WI38 (cell line): ENCODE results near the gene CDKAL1.

Experiments used
- H3K4me3 ChIP-seq: 2 replicates; pipeline ENCODE4 v1.5.1; 2011; ENCODE audit warnings: low read depth, mild to moderate bottlenecking, control low read depth, low read length
- CTCF ChIP-seq: IDR thresholded peaks from 2 replicates; pipeline ENCODE4 v1.5.1; 2012; ENCODE audit warnings: low read depth, mild to moderate bottlenecking, control low read depth, low read length

The CDKAL1 gene

GRCh38 chr6:20710341-20710740 is 176.1 kb downstream of the CDKAL1 start:
- TF ChIP-seq CTCF: no peak
- no peak overlapping the region for H3K4me3 ChIP-seq

- no peak overlapping the region for H3K4me3 ChIP-seq
- TF ChIP-seq CTCF: no peak
Measured at GRCh38 chr6:20711518-20711917, 177.3 kb downstream of the CDKAL1 start.

DNA sequence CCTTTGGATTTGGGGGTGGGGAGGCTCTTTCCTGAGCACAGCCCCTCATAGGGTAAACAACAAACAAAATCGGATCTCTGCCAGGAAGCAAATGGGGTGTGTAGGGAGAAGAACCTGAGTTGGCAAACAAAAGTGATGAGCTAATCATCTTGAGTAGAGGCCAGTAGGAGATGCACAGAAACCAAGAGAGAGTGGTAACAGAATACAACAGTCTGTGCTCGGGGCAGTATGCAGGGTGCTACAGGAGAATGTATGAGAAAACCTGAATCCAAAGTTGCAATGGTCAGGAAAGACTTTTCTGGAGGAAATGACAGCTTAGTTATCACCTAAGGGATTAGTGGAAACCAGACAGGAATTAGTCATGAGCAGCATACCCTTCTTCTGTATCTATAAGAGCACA is 177.8 kb downstream of the CDKAL1 start:
- no peak overlapping the region for H3K4me3 ChIP-seq
- no peak for TF ChIP-seq CTCF

GRCh38 chr6:20715135-20715806 is 181.0 kb downstream of the CDKAL1 start:
- no peak for TF ChIP-seq CTCF
- H3K4me3 ChIP-seq: no peak overlapping the region

- no peak for TF ChIP-seq CTCF
- H3K4me3 ChIP-seq: no peak overlapping the region
Measured at GRCh38 chr6:20716865-20717264, 182.6 kb downstream of the CDKAL1 start.

GRCh38 chr6:20717743-20718142 is 183.5 kb downstream of the CDKAL1 start:
- TF ChIP-seq CTCF: no peak
- H3K4me3 ChIP-seq: no peak overlapping the region

DNA sequence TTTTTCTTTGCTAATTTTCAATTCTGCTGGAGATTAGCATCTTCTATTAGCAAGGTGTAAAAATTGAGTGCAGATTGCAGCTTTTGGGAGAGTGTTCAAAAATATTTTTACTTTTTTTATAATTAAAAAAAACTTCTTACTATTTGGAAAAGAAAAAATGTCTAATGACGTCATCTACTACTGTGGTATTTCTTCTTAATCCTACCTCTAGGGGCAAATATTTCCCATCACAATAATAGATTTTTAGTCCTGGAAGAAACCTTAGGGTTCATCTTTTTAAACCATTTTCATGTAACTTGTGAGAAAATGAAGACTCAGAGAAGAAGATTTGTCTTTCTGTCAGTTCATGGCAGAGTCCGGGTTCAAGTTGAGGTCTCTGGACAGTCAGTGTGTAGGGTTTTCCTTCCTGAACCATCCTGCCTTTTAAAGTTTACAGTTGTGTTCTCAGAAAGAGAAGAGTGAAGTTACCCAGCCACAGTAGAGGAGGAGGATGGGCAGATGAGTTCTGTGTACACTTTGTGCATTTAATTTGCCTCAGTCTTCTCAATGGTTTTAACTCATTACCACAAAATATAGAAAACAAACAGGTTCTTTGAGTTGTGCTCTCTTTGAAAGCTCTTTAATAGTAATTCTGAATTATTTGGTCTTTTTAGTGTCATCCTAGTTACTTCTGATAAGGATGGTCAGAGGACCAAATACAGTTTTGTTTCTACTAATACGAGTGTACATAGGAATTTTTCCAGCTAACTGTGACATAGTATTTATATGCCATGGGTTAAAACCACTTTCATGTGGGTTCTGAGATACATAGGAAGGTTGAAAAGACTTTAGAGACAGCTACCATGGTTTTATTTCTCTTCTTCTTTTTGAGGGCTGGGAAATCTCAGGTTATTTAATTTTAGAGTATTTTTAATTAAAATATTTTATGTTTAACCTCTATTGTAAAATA is 184.7 kb downstream of the CDKAL1 start:
- no peak for TF ChIP-seq CTCF
- H3K4me3 ChIP-seq: no peak overlapping the region
